KMS-11 (cell line): ENCODE data around the gene BTBD9.
"Not testable (repeated sequence)": the region's sequence is repeated elsewhere in the genome, so short reads cannot be mapped to it uniquely, and the experiment has no call there.

ENCODE experiments used
- H2AFZ ChIP-seq: fragments of 200-600 bp; sonication (generic); 2 replicates; pipeline ENCODE4 v1.6.1; 2016; ENCODE audit warnings: antibody characterized with exemption, mixed run types, low read depth
- H3K27ac ChIP-seq: fragments of 200-600 bp; sonication (generic); 2 replicates; pipeline ENCODE4 v1.6.1; 2016; ENCODE audit warnings: mild to moderate bottlenecking, mixed run types
- H3K27me3 ChIP-seq: fragments of 200-600 bp; sonication (generic); 2 replicates; pipeline ENCODE4 v1.6.1; 2017; ENCODE audit warnings: mild to moderate bottlenecking, low read depth, mixed run types, moderate library complexity; ENCODE audit not compliant: insufficient read depth
- H3K36me3 ChIP-seq: fragments of 200-600 bp; sonication (generic); 2 replicates; pipeline ENCODE4 v1.6.1; 2017; ENCODE audit warnings: mild to moderate bottlenecking, mixed run types; ENCODE audit not compliant: insufficient read depth
- H3K4me1 ChIP-seq: fragments of 200-600 bp; sonication (generic); 2 replicates; pipeline ENCODE4 v1.6.1; 2016; ENCODE audit warnings: mild to moderate bottlenecking, low read depth, mixed run types; ENCODE audit not compliant: poor library complexity, severe bottlenecking
- H3K4me2 ChIP-seq: fragments of 200-600 bp; sonication (generic); 2 replicates; pipeline ENCODE4 v1.7.0; 2016; ENCODE audit warnings: mild to moderate bottlenecking, mixed run types
- H3K4me3 ChIP-seq: fragments of 200-600 bp; sonication (generic); IDR thresholded peaks from 2 replicates; pipeline ENCODE4 v1.6.1; 2017; ENCODE audit warnings: low read depth, low read length, mixed read lengths; ENCODE audit not compliant: insufficient read depth
- H3K79me2 ChIP-seq: fragments of 200-600 bp; sonication (generic); 2 replicates; pipeline ENCODE4 v1.6.1; 2016; ENCODE audit warnings: low read depth, mixed run types; ENCODE audit not compliant: insufficient read depth
- H3K9ac ChIP-seq: fragments of 200-600 bp; sonication (generic); 2 replicates; pipeline ENCODE4 v1.6.1; 2016; ENCODE audit warnings: mild to moderate bottlenecking, mixed run types
- H4K20me1 ChIP-seq: fragments of 200-600 bp; sonication (generic); 2 replicates; pipeline ENCODE4 v1.6.1; 2016; ENCODE audit warnings: mild to moderate bottlenecking, mixed run types; ENCODE audit not compliant: insufficient read depth
- TF ChIP-seq, protein P1 (sequence below): fragments of 200-600 bp; sonication (generic); conservative IDR thresholded peaks from 2 replicates; pipeline ENCODE4 v1.6.1; 2017; ENCODE audit warnings: low read depth, mild to moderate bottlenecking, antibody characterized with exemption, low read length, moderate library complexity, mixed read lengths

The BTBD9 gene

GRCh38 chr6:38349795-38350194 is 289.9 kb downstream of the BTBD9 start:
- TF ChIP-seq, protein P1, sequence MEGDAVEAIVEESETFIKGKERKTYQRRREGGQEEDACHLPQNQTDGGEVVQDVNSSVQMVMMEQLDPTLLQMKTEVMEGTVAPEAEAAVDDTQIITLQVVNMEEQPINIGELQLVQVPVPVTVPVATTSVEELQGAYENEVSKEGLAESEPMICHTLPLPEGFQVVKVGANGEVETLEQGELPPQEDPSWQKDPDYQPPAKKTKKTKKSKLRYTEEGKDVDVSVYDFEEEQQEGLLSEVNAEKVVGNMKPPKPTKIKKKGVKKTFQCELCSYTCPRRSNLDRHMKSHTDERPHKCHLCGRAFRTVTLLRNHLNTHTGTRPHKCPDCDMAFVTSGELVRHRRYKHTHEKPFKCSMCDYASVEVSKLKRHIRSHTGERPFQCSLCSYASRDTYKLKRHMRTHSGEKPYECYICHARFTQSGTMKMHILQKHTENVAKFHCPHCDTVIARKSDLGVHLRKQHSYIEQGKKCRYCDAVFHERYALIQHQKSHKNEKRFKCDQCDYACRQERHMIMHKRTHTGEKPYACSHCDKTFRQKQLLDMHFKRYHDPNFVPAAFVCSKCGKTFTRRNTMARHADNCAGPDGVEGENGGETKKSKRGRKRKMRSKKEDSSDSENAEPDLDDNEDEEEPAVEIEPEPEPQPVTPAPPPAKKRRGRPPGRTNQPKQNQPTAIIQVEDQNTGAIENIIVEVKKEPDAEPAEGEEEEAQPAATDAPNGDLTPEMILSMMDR: no peak
- H3K27ac ChIP-seq: no peak overlapping the region
- no peaks in the 10 kb centered on the region for H3K27me3 ChIP-seq
- H2AFZ ChIP-seq: no peak overlapping the region
- no peaks in the 10 kb centered on the region for H3K36me3 ChIP-seq
- no peaks in the 10 kb centered on the region for H3K4me1 ChIP-seq
- H4K20me1 ChIP-seq: no peaks in the 10 kb centered on the region
- H3K4me3 ChIP-seq: no peak overlapping the region
- no peak overlapping the region for H3K9ac ChIP-seq
- no peaks in the 10 kb centered on the region for H3K79me2 ChIP-seq
- H3K4me2 ChIP-seq: no peak overlapping the region

- H3K4me2 ChIP-seq: no peak overlapping the region
- no peaks in the 10 kb centered on the region for H3K4me1 ChIP-seq
- no peaks in the 10 kb centered on the region for H3K36me3 ChIP-seq
- H3K27me3 ChIP-seq: no peaks in the 10 kb centered on the region
- H3K27ac ChIP-seq: no peak overlapping the region
- no peaks in the 10 kb centered on the region for H4K20me1 ChIP-seq
- TF ChIP-seq, protein P1: no peak
- no peak overlapping the region for H3K4me3 ChIP-seq
- no peak overlapping the region for H3K9ac ChIP-seq
- no peak overlapping the region for H2AFZ ChIP-seq
- no peaks in the 10 kb centered on the region for H3K79me2 ChIP-seq
Measured at GRCh38 chr6:38349221-38349620, 290.5 kb downstream of the BTBD9 start.

DNA sequence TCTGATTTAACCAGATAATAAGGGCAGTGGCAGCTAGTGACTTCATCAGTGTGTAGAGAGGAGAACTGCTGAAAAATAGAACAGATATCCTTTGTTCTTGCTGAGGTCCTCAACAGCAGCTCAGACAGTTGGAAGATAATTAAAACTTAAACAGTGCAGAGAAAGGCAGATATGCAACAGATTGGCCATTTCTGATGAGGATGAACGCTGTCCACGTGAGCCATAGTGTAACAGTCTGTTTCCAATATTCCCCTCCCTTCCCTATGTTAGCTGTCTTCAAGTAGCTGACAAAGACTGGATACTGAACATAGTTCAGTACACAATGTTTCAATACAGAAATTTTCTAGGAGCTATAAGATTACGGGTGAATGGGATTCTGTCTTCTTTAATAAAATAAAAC is 291.4 kb downstream of the BTBD9 start:
- Histone ChIP-seq H3K4me1 (no peaks in the 10 kb centered on the region), H3K36me3 (no peaks in the 10 kb centered on the region), H3K27me3 (no peaks in the 10 kb centered on the region), H3K27ac (no peak overlapping the region), H2AFZ (no peak overlapping the region), H3K9ac (no peak overlapping the region), H3K79me2 (no peaks in the 10 kb centered on the region), H4K20me1 (no peaks in the 10 kb centered on the region), H3K4me2 (no peak overlapping the region), H3K4me3 (no peak overlapping the region)
- TF ChIP-seq, protein P1: no peak

DNA sequence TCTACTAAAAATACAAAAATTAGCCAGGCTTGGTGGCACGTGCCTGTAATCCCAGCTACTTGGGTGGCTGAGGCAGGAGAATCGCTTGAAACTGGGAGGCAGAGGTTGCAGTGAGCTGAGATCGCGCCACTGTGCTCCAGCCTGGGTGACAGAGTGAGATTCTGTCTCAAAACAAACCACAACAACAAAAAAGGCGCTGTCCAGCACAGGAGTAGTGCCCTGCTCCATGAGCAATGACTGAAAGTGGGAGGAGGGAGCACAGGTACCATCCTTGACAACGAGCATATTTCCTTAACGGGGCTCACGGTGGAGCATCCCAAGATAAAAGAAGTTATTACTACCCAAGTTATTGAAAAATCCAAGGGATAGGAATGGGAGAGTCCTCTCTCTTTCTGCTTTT is 291.9 kb downstream of the BTBD9 start:
- H3K27me3 ChIP-seq, H2AFZ ChIP-seq, H3K79me2 ChIP-seq, H3K9ac ChIP-seq, H3K36me3 ChIP-seq, H3K4me2 ChIP-seq, H3K27ac ChIP-seq, H3K4me1 ChIP-seq, H4K20me1 ChIP-seq, H3K4me3 ChIP-seq: not testable (repeated sequence)

DNA sequence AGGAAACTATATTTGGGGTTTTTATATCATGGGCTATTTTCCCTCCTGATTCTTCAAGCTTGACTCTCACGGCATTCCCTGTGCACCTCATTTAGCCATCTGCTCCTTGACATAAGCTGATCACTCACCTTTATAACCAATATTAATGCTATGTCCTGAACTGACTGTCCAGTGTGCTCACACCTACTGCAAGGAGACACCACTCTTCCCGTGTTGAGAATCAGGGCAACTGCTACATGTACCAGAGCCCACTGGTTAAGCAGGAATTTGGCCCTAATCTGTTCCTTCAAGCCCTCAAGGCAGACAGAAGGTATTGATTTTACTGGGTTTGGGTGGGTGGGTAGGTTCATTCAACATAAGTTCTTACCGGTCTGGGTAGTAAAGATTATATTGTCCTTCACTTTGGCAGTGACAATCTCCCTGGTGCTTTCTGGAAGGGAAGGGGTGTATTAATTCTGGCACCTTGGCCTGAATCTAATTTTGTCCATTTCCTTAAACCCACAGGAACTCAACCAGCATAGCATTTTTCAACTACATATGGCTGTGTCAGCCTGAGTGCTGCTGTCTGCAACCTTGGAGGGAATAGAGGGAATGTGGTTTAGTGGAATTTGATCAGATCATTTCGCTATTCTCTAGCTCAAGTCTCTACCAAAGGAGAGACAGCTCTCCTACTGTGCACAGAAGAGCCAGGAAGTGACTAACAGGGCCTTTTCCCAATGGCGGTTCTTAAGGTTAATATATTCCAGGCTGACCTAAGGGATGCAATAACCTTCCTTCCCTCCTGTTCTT is 293.2 kb downstream of the BTBD9 start:
- H4K20me1 ChIP-seq: no peaks in the 10 kb centered on the region
- H2AFZ ChIP-seq: no peak overlapping the region
- H3K4me1 ChIP-seq: no peaks in the 10 kb centered on the region
- TF ChIP-seq, protein P1: no peak
- H3K79me2 ChIP-seq: no peaks in the 10 kb centered on the region
- no peak overlapping the region for H3K9ac ChIP-seq
- H3K36me3 ChIP-seq: no peaks in the 10 kb centered on the region
- no peak overlapping the region for H3K27ac ChIP-seq
- H3K27me3 ChIP-seq: no peaks in the 10 kb centered on the region
- no peak overlapping the region for H3K4me3 ChIP-seq
- H3K4me2 ChIP-seq: no peak overlapping the region
